ENCODE measurements around the gene HTR2C.
"Not testable (repeated sequence)": the region's sequence is repeated elsewhere in the genome, so short reads cannot be mapped to it uniquely, and the experiment has no call there.

The HTR2C gene

GRCh38 chrX:114583646-114584374 is at the start of gene HTR2C:
Gene HTR2C, plus strand, starts transcription at chrX:114584086. Its CDS starts 142,851 bp downstream, at chrX:114726937.
- no peak for DNase-seq (ENCODE audit: low spot score)

DNA sequence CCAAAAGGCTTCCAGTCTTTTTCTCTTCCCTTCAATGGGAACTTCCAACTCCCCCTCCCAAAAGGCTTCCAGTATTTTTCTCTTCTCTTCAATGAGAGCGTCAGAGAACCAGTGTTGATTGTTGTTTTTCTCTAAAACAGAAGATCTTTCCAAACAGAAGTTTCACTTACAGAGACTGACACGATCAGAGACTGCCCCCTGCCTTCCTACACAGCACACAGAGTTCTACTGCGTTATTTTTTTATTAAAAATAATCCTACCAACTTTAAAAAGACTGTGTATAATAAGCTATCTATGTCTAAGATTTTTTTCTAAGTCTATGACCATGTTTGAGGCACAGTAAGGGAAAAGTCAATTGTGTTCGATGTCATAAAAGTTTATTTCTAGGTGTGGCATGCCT is 3.5 kb upstream of the HTR2C start:
- DNase-seq (ENCODE audit: low spot score) = no peak

DNA sequence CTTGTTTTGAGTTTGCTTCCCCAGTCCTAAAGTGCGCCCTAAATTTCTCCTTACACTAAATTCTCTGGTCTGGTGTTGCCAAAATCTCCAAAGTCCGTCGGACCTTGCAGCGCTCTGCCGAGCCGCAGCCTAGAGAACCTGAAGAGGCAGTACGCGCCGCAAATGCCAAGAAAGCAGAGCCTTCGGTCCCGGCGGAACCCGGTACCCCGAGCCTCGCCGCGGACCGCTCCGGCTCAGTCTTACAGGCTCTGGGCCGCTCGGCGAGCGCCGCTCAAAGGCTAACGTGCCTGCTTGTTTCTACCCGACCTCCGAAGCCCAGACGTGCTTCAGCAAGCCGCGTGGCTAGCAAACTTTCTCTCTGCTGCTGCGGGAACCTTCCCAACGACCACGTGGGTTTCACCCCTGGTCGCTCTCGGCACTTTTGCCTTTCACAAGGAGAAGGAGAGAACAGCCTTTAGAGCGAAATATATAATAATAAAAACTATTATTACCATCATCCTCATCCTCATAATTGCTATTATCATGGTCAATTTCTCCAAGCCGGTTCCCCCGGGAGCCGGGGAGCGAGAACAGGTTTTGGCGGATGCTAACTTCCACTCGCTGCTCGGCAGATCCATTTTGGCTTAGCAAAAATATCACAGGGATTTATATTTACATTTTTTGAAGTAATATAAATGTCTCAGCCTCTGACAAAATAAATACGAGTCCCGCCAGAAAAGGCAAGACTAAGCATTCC is 2.2 kb upstream of the HTR2C start:
- no peak for DNase-seq (ENCODE audit: low spot score)

GRCh38 chrX:114582264-114582632 is 1.6 kb upstream of the HTR2C start:
- no peak for DNase-seq (ENCODE audit: low spot score)

DNA sequence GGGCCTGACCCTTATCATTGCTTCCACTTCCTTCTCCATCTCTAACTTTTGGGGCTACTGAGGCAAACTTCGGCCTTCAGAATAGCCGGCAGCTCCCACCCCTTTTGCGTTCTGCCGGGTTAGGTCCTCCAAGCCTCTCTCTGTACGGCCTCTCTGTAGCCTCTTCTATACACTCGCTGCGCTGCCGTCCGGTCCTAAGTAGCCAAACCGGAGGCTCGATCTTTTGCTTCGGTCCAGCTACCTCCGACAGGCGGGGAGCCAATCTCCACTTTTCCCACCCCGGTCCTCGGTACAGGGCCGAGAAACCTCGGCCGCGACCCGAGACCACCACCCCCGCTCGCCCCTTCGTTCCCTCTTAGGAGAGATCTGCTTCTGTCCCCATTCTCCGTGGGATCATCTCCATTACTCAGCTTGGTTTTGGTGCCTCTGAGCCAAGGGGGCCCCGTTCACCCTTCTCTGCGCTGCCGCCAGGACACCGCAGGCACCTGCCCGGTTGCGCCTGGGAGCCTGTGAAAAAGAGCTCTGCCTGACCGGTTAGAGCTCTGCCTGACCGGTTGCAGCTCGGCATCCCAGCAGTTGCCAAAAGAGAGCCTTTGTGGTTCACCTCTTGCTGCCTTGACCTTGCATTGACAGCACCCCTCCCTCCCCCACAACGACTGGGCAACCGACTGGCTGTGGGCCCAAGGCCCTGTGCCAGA is 1.0 kb upstream of the HTR2C start:
- DNase-seq (ENCODE audit: low spot score) = no peak

GRCh38 chrX:114584375-114584943 is 573 bp downstream of the HTR2C start:
- no peak for DNase-seq (ENCODE audit: low spot score)

- DNase-seq (ENCODE audit: low spot score) = no peak
Measured at GRCh38 chrX:114584983-114585842, 1.3 kb downstream of the HTR2C start.

- no peak for DNase-seq (ENCODE audit: low spot score)
Measured at GRCh38 chrX:114591121-114591520, 7.2 kb downstream of the HTR2C start.

DNA sequence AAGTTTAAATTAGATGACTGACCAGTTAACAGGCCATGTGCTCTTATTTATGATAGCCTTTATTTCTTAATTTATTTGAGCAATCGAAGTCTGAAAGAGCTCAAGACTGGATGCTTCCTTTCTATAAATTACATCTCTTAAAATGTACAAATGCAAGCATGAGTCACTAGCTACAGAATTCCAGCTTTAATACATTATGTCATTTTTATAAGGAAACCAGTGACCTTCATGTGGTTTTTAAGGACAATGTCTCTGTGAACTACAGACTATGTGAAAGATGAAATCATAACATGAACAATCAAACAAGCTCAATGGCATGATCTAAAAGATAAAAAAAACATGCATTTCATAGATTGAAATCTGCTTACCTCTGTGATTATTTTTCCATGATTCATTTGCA is 15.4 kb downstream of the HTR2C start:
- DNase-seq (ENCODE audit: low spot score) = no peak

DNA sequence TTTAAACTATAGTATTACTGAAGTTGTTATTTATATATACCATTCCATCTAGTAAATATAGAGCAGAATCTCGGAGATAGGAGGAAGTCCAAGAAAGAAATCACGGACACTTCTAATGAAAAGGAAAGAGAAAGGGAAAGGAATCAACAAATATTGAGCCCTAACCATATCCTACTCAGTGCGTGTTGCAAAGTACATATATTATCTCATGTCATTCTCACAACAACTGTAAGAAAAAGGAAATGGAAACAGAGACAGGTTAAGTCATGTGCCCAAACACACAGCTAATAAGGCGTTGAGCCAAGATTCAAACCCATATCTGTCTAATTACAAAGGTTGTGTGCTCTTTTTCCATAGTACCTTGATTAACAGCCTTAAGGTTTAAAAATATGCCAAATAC is 16.0 kb downstream of the HTR2C start:
- no peak for DNase-seq (ENCODE audit: low spot score)

GRCh38 chrX:114606619-114607018 is 22.7 kb downstream of the HTR2C start:
- not testable (repeated sequence) for DNase-seq (ENCODE audit: low spot score)

DNA sequence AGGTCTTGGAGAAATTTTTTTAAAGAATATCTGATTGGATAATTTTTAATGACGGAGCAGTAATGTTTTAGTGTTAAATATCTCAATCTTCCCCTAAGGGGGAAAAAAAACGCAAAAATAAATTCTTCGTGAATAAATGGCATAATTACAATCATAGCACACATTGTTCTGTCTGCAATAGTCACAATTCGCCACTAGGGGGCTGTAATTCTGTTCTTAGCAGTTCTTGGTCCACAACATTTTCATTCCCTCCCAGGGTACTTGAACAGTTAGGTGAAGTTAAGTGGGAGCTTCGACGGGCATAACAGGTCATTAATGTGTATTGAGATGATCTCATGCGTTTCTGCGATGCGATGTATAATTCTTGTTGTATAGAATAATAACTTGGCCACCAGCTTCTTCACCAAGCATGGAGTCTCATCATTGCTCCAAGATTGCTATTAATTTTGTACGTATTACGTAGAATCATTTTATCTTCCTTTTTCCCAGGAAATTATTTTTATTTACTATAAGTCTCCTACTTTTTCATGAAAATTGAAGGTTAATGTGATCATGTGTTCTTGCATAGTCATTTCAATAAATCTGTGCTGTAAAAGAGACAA is 27.2 kb downstream of the HTR2C start:
- DNase-seq (ENCODE audit: low spot score) = peak; percentile 22

GRCh38 chrX:114615765-114616164 is 31.9 kb downstream of the HTR2C start:
- no peak for DNase-seq (ENCODE audit: low spot score)

DNA sequence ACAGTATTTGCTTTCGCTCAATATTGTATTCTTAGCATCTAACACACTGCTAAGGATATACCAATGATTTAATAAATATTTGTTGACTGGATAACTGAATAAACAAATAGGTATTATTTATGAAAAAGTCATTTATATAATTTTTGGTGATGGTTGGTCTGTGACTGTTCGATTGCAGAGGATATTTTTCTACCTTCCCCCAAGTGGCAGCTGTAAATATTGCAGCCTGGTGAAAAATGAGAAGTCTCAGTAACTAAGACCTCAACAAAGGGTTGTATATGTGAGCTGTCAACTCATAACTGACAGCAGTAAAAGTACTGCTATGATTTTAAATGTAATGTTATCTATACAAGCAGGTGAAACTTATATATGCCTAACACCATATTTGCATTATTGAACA is 36.0 kb downstream of the HTR2C start:
- no peak for DNase-seq (ENCODE audit: low spot score)

GRCh38 chrX:114626323-114626722 is 42.4 kb downstream of the HTR2C start:
- peak; percentile 7 for DNase-seq (ENCODE audit: low spot score)

DNA sequence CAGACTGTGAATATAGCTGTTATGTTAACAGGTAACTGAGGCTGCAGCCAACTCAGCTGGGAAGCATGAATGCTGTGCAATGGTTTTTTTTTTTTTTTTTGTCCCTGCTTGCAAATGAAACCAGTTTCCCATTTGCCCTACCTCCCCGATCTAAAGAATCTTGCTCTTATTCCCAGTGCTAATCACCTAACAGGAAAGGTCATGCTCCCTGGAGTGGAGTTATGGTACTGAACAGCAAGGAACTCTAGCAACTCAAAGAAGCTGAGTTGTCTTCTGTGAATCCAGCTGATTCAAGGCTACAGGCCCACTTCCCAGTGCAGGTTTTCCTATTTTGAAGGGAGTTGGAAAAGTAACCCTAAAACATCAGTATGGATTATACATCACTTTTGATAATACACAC is 52.1 kb downstream of the HTR2C start:
- DNase-seq (ENCODE audit: low spot score) = no peak

GRCh38 chrX:114650351-114650750 is 66.5 kb downstream of the HTR2C start:
- DNase-seq (ENCODE audit: low spot score) = no peak

GRCh38 chrX:114675365-114675764 is 91.5 kb downstream of the HTR2C start:
- DNase-seq (ENCODE audit: low spot score) = no peak

DNA sequence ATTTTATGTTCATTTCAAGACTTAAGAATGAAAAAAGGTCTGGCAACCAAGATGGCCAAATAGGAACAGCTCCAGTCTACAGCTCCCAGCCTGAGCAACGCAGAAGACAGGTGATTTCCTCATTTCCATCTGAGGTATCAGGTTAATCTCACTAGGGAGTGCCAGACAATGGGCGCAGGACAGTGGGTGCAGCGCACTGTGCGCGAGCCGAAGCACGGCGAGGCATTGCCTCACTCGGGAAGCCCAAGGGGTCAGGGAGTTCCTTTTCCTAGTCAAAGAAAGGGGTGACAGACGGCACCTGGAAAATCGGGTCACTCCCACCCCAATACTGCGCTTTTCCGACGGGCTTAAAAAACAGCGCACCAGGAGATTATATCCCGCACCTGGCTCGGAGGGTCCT is 116.6 kb downstream of the HTR2C start:
- DNase-seq (ENCODE audit: low spot score) = not testable (repeated sequence)

GRCh38 chrX:114709406-114709805 is 125.5 kb downstream of the HTR2C start:
- no peak for DNase-seq (ENCODE audit: low spot score)

DNA sequence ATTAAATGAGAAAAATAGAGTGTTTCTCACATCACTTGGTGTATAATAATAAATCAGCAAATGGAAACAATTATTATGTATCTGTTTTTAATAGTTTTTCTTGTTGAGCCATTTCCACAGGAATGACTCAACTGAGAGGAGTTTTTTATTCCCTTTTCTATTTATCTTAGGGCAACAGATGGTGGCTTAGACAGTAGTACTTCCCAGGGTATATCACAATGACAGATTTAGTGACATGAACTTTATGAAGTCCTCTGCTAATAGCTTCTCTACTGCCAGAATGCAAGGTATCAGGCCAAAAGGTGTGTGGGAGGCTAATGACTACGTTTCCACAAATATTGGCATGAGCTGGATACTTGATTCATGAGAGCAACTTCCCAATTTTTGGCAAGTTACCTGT is 126.7 kb downstream of the HTR2C start:
- DNase-seq (ENCODE audit: low spot score) = no peak

All from kidney capillary endothelial cell (primary cell).